ENCODE data around the gene SLC1A2.

The SLC1A2 gene

DNA sequence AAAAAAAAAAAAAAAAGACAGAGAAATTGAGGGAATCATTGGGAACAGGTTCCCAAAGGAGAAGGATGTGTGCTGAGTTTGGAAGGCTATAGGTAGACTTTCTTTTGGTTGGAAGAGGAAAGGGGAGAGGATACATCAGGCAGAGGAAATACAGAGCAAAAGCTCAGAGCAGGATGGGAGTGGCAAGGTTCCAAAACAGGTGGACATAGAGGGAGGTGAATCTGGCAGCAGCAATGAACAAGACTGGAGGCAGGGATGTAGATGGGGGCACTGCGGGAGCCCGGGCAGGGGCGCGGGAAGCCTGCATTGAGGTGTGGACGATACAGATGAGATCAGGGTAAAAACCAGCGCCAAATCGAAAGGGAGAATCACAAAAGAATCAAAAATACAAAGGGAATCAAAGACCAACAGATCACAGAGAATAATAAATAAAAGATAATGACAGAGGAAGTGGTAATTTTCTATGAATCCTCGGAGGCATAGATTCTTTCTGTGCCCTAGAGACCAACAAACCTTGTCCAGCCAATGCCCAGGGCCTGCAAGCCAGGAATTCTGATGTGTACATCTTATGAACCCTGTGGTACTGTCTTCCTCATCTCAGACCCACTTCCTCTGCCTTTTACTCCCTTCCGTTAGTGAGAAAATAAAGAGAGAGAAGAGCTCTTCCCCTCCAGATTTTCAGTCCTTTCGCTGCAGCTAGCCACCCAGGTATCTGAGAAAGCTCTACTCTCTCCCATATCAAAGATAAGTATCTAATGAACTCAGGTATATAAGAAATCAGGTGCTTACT is 70.3 kb downstream of the SLC1A2 start:
- no peak for DNase-seq (ENCODE audit: low read depth in 2 of 2)

- DNase-seq (ENCODE audit: low read depth in 2 of 2): no peak
Measured at GRCh38 chr11:35347921-35348331, 71.4 kb downstream of the SLC1A2 start.

DNA sequence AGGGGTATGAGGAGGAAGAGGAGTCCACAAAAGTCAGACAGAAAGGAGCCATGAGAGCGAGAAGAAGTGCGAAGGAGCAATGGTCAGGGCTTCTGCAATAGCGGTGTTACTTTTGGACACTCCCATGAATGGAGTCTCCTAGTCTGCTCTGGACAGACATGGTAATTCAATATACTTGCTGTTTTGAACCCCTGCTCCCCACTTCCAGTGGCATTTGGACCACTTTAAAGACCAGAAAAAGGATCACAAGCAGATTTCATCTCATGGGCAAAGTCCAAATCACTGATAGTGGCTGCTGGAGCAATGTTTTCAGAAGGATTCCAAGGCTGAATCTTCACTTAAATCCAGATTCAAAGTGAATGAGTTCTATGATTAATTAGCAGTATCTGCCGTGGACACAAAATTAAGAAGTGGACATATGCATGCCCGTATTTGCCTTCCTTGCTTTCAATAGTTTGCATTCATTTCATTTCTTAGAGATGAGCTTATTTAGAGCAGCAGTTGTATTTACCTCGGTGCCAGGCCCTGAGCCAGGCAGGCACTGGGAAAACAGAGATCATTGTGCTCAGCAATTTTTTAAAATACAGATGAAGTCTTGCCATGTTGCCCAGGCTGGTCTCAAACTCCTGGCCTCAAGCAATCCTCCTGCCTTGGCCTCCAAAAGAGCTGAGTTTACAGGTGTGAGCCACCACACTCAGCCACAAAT is 72.0 kb downstream of the SLC1A2 start:
- DNase-seq (ENCODE audit: low read depth in 2 of 2): no peak

- DNase-seq (ENCODE audit: low read depth in 2 of 2): no peak
Measured at GRCh38 chr11:35346472-35347156, 72.7 kb downstream of the SLC1A2 start.

GRCh38 chr11:35344681-35345574 is 74.4 kb downstream of the SLC1A2 start:
- DNase-seq (ENCODE audit: low read depth in 2 of 2): no peak

GRCh38 chr11:35343033-35343598 is 76.2 kb downstream of the SLC1A2 start:
- peak; percentile 19 to 32 for DNase-seq (ENCODE audit: low read depth in 2 of 2)

DNA sequence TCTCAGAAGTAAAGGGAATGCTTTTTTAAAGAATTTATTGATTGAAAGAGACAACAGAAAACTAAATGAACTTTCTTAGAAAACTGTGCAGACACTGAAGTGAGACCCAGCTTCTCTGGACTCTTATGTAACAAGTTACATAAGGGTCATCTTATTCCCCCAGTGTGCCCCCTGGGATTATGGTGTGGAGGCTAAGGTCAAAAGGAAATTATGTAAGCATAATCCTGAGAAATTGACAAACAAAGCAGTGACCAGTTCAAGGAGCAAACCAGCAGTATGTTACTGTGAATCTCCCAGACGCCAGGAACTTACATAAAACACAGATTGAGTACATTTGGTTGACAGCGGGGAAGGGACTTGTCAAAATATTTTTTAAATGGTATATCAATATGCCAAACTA is 78.6 kb downstream of the SLC1A2 start:
- no peak for DNase-seq (ENCODE audit: low read depth in 2 of 2)

- DNase-seq (ENCODE audit: low read depth in 2 of 2): no peak
Measured at GRCh38 chr11:35340071-35340470, 79.3 kb downstream of the SLC1A2 start.

DNA sequence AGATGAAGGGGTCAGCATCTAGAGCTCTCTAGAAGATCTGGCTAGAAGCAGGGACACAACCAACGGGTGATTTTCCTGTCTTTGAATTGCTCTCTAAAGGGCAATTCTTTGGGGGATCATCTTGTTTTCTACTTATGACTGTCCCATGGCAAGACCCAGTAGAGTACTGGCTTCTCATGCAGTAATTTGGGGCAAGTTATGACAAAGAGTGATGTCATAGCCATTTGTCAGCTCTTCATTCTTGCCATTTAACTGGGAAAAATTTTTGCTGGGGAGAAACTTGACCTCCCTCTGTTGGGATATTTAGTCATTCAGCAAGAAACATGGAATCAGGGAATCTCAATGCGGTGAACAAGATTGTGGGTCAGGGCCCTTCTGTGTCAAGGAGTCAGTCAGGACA is 80.4 kb downstream of the SLC1A2 start:
- DNase-seq (ENCODE audit: low read depth in 2 of 2): no peak

- DNase-seq (ENCODE audit: low read depth in 2 of 2): no peak
Measured at GRCh38 chr11:35337914-35338305, 81.4 kb downstream of the SLC1A2 start.

DNA sequence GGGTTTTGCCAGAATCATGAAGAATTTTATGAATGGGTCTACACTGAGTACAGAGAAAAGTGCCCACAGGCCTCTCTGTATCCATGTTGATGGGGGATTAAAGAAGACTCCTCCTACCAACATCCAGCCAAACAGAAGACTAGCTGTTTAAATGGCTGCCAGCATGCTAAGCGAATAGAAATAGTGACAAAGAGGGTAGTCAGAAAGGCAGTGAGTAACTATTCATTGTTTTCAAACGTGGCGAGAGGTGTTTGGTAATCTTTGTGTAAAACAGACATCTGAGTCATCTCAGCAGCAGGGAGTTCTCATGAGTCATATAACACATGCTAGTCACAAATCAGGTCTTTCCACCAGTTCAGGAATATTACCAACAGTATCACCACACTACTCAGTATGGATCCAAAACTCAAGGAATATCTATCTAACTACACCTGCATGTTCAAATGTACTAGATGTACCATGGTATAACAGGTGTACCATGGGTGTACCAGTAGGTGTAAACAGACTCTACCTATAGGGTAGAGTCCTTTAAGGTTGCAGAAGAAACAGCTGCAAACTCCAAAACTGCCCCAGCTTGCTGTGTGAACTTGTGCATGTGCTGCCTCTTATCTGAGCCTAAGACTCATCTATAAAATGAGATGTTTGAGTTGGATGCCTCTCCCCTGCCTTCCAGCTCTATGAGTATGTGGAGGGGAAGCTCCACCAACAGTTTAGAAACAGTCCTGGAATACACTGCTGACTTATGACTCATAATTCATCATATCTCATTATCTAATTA is 82.0 kb downstream of the SLC1A2 start:
- DNase-seq (ENCODE audit: low read depth in 2 of 2): peak in 1 of 2 donors; percentile 19

GRCh38 chr11:35336726-35337125 is 82.6 kb downstream of the SLC1A2 start:
- DNase-seq (ENCODE audit: low read depth in 2 of 2): no peak

GRCh38 chr11:35335226-35335625 is 84.1 kb downstream of the SLC1A2 start:
- no peak for DNase-seq (ENCODE audit: low read depth in 2 of 2)

DNA sequence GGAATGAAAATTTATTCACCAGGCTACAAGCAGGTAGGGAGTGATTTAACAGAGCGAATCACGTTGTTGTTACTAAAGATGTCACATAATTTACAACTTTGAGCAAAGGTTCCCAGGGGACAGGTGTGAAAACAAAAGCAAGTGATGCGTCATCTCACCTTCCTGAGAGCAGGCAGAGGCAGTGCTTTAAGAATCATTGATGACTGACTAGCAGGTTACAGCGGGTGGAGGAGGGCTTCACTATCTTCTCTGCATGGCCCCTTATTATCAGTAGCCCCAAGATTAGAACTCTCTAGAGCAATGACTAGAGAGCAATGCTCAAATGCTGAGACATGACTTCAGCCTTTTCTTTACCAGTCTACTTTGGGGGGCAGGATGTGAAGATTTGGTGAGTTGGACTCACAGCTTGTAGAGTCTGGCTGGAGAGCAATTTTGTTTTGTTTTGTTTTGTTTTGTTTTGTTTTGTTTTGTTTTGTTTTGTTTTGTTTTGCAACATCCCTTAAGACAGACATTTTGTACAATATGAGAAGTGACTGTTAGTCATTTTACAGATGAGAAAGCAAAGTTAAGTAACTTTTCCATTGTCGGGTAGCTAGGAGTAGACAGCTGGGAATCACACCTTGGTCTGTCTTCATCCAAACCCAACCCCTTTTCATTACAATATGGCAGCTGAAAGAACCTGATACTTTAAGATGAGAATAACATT is 84.8 kb downstream of the SLC1A2 start:
- DNase-seq (ENCODE audit: low read depth in 2 of 2): no peak

DNA sequence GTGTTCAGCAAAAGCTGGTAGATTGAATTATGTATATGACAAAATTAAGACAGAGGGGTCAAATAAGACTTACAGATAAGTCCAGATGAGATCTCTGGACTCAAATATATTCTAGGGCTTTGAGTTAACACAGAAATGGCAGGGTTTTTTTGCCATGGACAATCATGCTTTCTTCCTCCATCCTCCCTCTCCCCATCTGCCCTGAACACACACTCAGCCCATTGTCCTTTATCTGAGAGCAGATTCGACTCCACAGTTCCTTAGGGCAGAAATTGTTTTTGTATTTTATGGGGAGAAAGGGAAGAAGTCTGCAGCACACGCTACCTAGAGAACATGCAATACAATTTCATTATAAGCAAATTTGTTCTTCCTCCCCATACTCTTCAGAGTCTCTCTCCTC is 86.8 kb downstream of the SLC1A2 start:
- DNase-seq (ENCODE audit: low read depth in 2 of 2): no peak

DNA sequence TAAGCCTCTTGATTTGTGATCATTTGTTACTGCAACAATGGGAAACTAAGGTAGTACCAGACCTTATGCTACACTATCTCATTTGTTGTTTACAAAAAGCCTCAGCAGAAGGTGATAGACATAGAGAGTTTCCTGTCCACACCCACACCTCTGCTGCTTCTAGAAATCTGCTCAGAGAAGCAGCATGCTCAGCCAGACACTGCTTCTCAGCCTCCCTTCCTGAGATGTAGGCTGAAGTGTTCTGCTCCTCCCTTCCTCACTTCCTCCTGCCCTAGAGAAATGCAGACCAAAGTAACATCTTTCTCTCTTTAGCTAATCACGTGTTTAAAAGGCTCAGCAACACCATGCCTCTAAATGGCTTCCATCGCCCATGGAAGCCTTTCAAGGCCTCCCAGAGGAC is 88.4 kb downstream of the SLC1A2 start:
- no peak for DNase-seq (ENCODE audit: low read depth in 2 of 2)

DNA sequence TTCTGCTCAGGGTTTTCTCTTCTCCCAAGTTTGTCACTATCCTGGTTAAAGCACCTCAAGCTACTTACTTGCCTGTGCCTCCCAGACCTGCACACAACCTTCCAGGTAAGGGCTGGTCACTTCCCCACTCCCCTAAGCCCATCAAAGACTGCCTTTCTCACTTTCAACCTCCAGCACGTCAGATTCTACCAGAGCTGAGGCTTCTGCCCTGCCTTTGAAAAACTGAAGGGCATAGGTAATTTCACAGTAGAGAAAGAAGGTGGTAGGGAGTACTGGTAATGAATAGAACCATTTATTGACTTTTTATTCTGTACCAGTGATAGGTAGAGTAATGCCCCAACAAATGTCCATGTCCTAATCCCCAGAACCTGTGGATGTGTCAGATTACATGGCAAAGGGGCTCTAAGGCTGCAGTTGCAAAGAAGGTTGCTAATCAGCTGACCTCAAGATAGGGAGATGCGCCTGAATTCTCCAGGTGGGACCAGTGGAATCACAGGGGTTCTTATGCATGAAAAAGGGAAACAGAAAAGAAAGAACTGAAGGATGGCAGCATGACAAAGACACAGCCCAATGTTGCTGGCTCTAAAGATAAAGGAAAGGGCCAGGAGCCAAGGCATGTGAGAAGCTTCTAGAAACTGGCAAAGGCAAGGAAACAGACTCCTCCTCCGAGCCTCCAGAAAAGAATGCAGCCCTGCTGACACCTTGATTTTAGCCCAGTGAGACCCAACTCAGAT is 89.0 kb downstream of the SLC1A2 start:
- DNase-seq (ENCODE audit: low read depth in 2 of 2): no peak

DNA sequence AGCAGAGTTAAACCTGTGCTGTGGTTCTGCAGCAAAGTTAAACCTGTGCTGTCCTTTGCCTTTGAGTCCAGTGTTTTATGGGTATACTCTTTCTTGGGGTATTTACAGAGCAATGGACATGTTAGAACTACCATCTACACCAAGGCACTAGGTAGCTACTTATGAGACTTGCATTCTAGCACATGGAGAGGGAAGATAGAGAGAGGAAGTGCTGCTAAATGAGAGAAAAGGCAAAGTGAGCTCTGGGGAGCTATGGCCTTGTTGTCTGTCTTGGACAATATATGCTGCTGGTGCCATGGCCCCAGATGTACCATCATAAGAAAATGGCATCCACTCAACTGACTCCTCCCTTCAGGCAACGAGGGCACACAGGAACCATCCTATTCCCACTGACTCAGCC is 91.5 kb downstream of the SLC1A2 start:
- DNase-seq (ENCODE audit: low read depth in 2 of 2): no peak

GRCh38 chr11:35326266-35326879 is 93.0 kb downstream of the SLC1A2 start:
- DNase-seq (ENCODE audit: low read depth in 2 of 2): no peak

All from stimulated activated CD4-positive, alpha-beta T cell treated with anti-CD3 and anti-CD28 coated beads, Interleukin-15, amount 100 ng/mL, for 48 hours (primary cell).